Activated T-cell treated with anti-CD3 and anti-CD28 coated beads for 4 hours (primary cell): ENCODE results near the gene HOXA2.

ENCODE experiments used
- DNase-seq: peaks from one replicate; pipeline ENCODE4 v3.0.0-alpha.2; 2020

HOXA2 gene

GRCh38 chr7:27097686-27098577 is 4.6 kb downstream of the HOXA2 start:
- DNase-seq, result no peak

DNA sequence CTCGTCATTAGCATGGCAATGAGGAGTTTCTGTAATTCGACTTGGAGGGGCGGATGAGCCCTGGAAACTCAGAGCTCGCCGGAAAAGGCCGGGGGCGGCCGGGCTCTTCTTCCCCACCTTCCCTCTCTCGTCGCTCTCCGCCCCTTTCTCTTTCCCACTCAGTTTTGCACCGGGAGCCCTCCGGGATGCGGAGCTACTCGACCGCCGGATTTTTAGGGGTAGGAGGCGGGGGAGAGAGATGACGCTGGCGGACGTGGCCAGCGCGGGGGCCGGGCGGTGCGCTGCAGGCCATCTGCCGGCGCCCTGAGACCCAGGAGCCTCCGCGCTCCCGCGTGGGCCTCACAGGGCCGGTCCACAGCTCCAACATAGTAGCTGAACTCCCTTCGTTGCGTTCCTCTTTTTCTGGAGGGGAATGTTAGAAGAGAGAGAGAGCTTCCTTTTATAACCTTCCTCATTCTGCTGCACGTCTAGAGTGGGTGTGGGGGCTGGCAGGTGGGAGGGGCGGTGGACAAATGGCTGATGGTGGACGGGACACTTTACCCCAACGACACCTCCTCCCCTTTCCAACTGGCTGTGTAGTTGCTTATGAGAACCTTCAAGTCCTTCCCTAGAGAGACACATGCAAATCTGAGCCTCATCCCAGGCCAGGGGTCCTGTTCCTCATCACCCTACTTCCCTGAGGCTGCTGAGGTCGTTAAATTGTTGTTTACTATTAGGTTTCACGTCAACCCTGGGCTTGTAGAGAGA is 5.5 kb downstream of the HOXA2 start:
- DNase-seq, result no peak

- peak; percentile 56 for DNase-seq
Observed at GRCh38 chr7:27095897-27096767, 6.4 kb downstream of the HOXA2 start, which contains the start of gene HOXA1. TSS of gene HOXA1 (minus strand) at chr7:27096000. CDS start at chr7:27095912, 88 bp downstream.

GRCh38 chr7:27095050-27095896 is 7.2 kb downstream of the HOXA2 start:
- DNase-seq, result no peak

GRCh38 chr7:27094304-27095049 is 8.0 kb downstream of the HOXA2 start:
- DNase-seq, result no peak

DNA sequence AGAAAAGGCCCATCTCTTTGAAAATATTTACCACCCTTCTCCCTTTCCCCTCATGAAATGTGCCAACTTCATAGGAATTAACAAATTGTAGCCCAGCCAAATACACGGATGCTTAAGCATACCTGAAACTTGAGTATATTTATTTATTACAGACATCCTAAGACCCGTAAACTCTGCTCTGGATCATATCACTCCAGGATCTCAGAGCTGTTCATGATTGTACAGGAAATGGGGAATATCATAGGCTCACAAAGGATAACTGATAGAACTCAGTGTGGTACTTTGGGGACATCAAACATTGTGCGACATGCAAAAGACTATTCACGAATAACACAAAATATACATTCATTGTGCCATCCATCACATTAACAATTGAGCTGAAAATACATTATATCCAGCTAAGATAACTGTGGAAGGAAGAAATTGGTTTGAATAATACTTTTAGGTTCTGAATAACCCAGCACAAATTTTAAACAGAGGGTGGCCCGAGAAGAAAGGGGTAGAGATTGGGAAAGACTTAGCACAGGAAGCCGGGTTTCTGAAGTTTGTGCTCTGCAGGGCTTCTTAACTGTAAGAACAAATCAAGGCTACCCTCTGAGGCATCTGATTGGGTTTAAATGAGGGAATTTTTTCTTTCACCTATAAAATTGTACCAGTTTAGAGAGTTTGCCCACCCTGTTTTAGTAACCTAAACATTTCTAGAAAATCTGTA is 9.1 kb downstream of the HOXA2 start:
- DNase-seq, result no peak

- DNase-seq, result no peak
Observed at GRCh38 chr7:27092819-27093110, 9.7 kb downstream of the HOXA2 start.

- no peak for DNase-seq
Observed at GRCh38 chr7:27091941-27092818, 10.3 kb downstream of the HOXA2 start.

DNA sequence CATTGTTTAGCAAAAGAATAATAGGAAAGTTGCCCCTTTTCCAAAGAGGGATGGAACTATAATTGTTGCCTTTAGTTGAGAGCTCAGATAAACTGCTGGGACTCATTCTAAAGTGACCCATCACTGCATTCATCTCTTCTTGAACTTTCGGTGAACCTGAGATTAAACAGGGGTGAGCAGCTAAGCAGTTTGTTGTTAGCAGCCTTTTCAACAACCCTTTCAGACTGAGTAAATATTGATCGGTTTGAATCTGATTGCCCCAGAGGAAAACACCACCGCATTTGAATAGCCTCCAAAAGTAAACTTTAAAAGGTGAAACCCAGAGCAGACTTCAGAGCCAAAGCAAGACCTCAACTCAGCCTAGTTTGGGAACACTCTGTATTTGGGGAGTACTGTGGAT is 11.4 kb downstream of the HOXA2 start:
- DNase-seq, result no peak

- no peak for DNase-seq
Observed at GRCh38 chr7:27088002-27088922, 14.2 kb downstream of the HOXA2 start.

DNA sequence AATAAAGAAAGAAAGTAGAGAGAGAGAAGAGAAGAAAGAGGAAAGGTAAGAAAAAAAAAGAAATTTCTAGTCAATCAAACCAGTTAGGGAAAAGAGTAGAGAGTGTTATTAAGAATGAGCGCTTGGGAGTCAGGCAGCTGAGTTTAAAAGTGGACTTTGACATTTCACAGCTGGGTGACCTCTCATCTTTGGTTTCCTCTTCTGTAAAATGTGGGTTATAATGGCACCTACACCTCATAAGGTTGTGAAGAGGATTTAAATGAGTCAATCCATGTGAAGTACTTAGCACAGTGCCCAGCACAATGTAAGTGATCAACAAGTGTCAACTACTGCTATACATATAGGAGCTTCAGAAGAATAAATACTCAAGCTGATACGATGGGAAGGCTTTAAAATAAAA is 18.8 kb downstream of the HOXA2 start:
- no peak for DNase-seq

GRCh38 chr7:27082171-27082570 is 20.3 kb downstream of the HOXA2 start:
- DNase-seq, result no peak

DNA sequence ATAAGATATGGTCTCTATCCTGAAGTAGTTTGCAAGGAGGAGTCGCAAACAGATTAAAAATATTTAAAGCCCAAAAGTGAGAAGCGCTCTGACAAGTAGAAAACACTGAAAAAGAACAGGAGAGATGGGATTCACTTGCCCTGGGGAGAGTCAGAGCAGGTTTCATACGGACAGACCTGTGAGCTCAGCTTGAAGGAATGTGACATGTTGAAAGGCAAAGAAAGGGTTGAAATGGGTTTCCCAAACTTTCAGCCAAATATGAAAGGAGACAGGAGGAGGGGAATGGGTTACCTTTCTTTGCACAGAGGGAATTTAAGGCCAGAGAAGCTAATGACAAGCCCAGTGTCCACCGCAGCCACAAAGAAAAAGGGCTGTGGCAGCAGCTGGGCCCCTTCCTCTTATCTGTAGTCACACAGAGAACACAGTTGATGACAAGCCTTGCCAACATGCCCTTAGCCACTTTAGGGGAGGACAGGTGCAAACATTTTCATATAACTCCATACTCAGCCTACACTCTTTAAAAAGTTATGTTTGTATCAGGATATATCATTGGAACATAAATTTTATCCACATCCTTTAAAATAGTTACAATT is 21.5 kb downstream of the HOXA2 start:
- no peak for DNase-seq

GRCh38 chr7:27079234-27079975 is 23.1 kb downstream of the HOXA2 start:
- DNase-seq, result no peak

- DNase-seq, result no peak
Observed at GRCh38 chr7:27078616-27079233, 23.8 kb downstream of the HOXA2 start.

DNA sequence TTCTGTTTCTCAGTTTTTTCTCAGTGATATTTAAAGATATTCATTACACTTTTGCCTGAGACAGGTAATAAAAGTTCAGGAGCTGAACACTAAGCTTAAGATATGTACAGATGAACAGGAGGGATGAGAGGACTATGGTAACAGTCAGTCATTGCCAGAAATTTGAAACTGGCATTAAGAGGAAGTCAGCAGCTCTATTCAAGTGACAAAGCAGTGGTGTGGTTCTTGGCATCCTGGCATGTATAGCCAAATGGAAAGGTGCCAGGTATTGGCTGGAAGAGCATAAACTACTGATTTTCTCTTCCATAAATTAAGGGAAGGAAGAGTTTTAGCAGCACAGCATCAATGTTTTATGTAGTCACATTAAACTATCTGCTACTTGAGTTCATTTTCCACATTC is 29.4 kb downstream of the HOXA2 start:
- DNase-seq, result no peak
